SK-N-SH (cell line): ENCODE data around the gene NCOR2. TPM values are rescaled to one million over a fixed set of nuclear protein-coding genes. Genes with fewer than 3 reads are reported as not detected.
A peak's percentile ranks its signal among the peaks of the same experiment; 100 is the strongest.

Experiments
- CTCF ChIA-PET: fragments of 300-600, 350-600 bp; formaldehyde crosslinking; extraction: SDS; loops from one replicate; lab custom pipeline; 2021; lab: Yijun Ruan, JAX
- POLR2A ChIA-PET: fragments of 350-600 bp; sonication (Branson Sonifier 250); formaldehyde crosslinking; extraction: SDS; loops from one replicate; lab custom pipeline; 2020; ENCODE audit warnings: antibody characterized with exemption, inconsistent platforms; lab: Yijun Ruan, JAX
- DNase-seq: peaks from one replicate; pipeline ENCODE4 v3.0.0; 2012
- H2AFZ ChIP-seq: fragments of 200-600 bp; sonication (generic); 2 replicates; pipeline ENCODE4 v1.8.1; 2016; ENCODE audit warnings: antibody characterized with exemption, mild to moderate bottlenecking, low read depth
- H3F3A ChIP-seq: fragments of 200-600 bp; sonication (generic); replicated peaks from 2 replicates; pipeline ENCODE3; 2016; ENCODE audit warnings: antibody characterized with exemption, mild to moderate bottlenecking; ENCODE audit not compliant: insufficient read depth
- H3K27ac ChIP-seq, 2 experiments: fragments of 200-500 bp in 1 of 2; fragments of 200-600 bp in 1 of 2; sonication (Bioruptor generic) in 1 of 2; sonication (generic), shearing (Covaris generic) in 1 of 2; 2 replicates each; pipeline versions ENCODE4 v1.5.1 to v1.6.1; 2014 to 2016; ENCODE audit warnings: low read depth in 2 of 2, inconsistent platforms in 1 of 2, low read length in 1 of 2, mild to moderate bottlenecking in 1 of 2, mixed read lengths in 1 of 2
- H3K27me3 ChIP-seq: fragments of 200-600 bp; sonication (generic), shearing (Covaris generic); 2 replicates; pipeline ENCODE4 v1.6.1; 2016; ENCODE audit warnings: mixed run types; ENCODE audit not compliant: insufficient read depth
- H3K36me3 ChIP-seq, 2 experiments: fragments of 200-500 bp in 1 of 2; fragments of 200-600 bp in 1 of 2; sonication (Bioruptor generic) in 1 of 2; sonication (generic) in 1 of 2; replicated peaks in 1 of 2; 2 replicates each; pipeline versions ENCODE3 to v1.5.1; 2014 to 2016; ENCODE audit warnings: low read length in 1 of 2, mild to moderate bottlenecking in 1 of 2; ENCODE audit not compliant: insufficient read depth in 2 of 2, control insufficient read depth in 1 of 2
- H3K4me1 ChIP-seq, 2 experiments: fragments of 200-500 bp in 1 of 2; fragments of 200-600 bp in 1 of 2; sonication (Bioruptor generic) in 1 of 2; sonication (generic), shearing (Covaris generic) in 1 of 2; 2 replicates each; pipeline versions ENCODE4 v1.5.1 to v1.6.1; 2014 to 2016; ENCODE audit warnings: low read depth in 1 of 2, low read length in 1 of 2, mixed run types in 1 of 2; ENCODE audit not compliant: insufficient read depth in 2 of 2, control insufficient read depth in 1 of 2
- H3K4me2 ChIP-seq: fragments of 200-600 bp; sonication (generic), shearing (Covaris generic); 2 replicates; pipeline ENCODE4 v1.6.1; 2017; ENCODE audit warnings: mixed run types
- H3K4me3 ChIP-seq, 2 experiments: fragments of 200-500 bp in 1 of 2; fragments of 200-600 bp in 1 of 2; sonication (Bioruptor generic) in 1 of 2; sonication (generic), shearing (Covaris generic) in 1 of 2; 2 replicates each; pipeline versions ENCODE4 v1.5.1 to v1.8.1; 2014 to 2016; ENCODE audit warnings: low read depth in 2 of 2, inconsistent platforms in 1 of 2, low read length in 1 of 2, mild to moderate bottlenecking in 1 of 2, mixed read lengths in 1 of 2, moderate library complexity in 1 of 2
- H3K79me2 ChIP-seq: fragments of 200-600 bp; sonication (generic); 2 replicates; pipeline ENCODE4 v1.8.1; 2017; ENCODE audit warnings: mild to moderate bottlenecking; ENCODE audit not compliant: insufficient read depth
- H3K9ac ChIP-seq: fragments of 200-600 bp; sonication (generic); 2 replicates; pipeline ENCODE4 v1.6.1; 2017; ENCODE audit warnings: mixed run types
- H3K9me2 ChIP-seq: fragments of 200-600 bp; sonication (generic); 2 replicates; pipeline ENCODE4 v1.6.1; 2017; ENCODE audit warnings: mixed run types
- H3K9me3 ChIP-seq: fragments of 200-600 bp; sonication (generic); 2 replicates; pipeline ENCODE4 v1.6.1; 2017; ENCODE audit warnings: mixed run types, mild to moderate bottlenecking, moderate library complexity
- H4K20me1 ChIP-seq: fragments of 200-600 bp; sonication (generic); 2 replicates; pipeline ENCODE4 v1.6.1; 2017; ENCODE audit warnings: mild to moderate bottlenecking, mixed run types; ENCODE audit not compliant: insufficient read depth
- ELF1 ChIP-seq: IDR thresholded peaks from 2 replicates; pipeline ENCODE4 v1.4.0; 2012
- FOXJ3 ChIP-seq: sonication (generic); formaldehyde crosslinking; IDR thresholded peaks from 2 replicates; pipeline ENCODE4 v1.5.1; 2020; ENCODE audit warnings: mild to moderate bottlenecking, missing genetic modification reagents
- FOXM1 ChIP-seq: IDR thresholded peaks from 2 replicates; pipeline ENCODE4 v1.4.0; 2012; ENCODE audit warnings: low read depth, mild to moderate bottlenecking
- GATA2 ChIP-seq: sonication (generic); formaldehyde crosslinking; IDR thresholded peaks from 2 replicates; pipeline ENCODE4 v1.5.0; 2020; ENCODE audit warnings: mild to moderate bottlenecking, missing genetic modification reagents
- MEF2A ChIP-seq: IDR thresholded peaks from 2 replicates; pipeline ENCODE4 v1.4.0; 2012; ENCODE audit warnings: low read depth, borderline replicate concordance
- MXI1 ChIP-seq: IDR thresholded peaks from 2 replicates; pipeline ENCODE4 v1.6.1; 2012; ENCODE audit warnings: mild to moderate bottlenecking, low read depth, low read length, improper control_type of control experiment
- POLR2AphosphoS5 ChIP-seq: IDR thresholded peaks from 2 replicates; pipeline ENCODE4 v1.6.1; 2012; ENCODE audit warnings: low read depth, low read length
- RCOR1 ChIP-seq: fragments of 150-350 bp; IDR thresholded peaks from 2 replicates; pipeline ENCODE4 v1.6.1; 2017; ENCODE audit warnings: antibody characterized with exemption, low read length
- RXRA ChIP-seq: IDR thresholded peaks from 2 replicates; pipeline ENCODE4 v1.4.0; 2012; ENCODE audit warnings: low read depth, mild to moderate bottlenecking, borderline replicate concordance
- SMC3 ChIP-seq: IDR thresholded peaks from 2 replicates; pipeline ENCODE4 v1.6.1; 2012; ENCODE audit warnings: low read depth, low read length, improper control_type of control experiment
- TAF1 ChIP-seq: IDR thresholded peaks from 2 replicates; pipeline ENCODE4 v1.6.1; 2012; ENCODE audit warnings: low read depth, mild to moderate bottlenecking, low read length, moderate library complexity, borderline replicate concordance
- YY1 ChIP-seq: IDR thresholded peaks from 2 replicates; pipeline ENCODE4 v1.4.0; 2012; ENCODE audit warnings: low read depth, mild to moderate bottlenecking
- WGBS: methylation state at CpG from one replicate; pipeline ENCODE4 v1.1.6; 2017; ENCODE audit warnings: low lambda C conversion rate; 5-methylcytosine and 5-hydroxymethylcytosine counted together
- polyA plus RNA-seq, 3 experiments: library from polyadenylated mRNA; depleted of rRNA; stranded (reverse); fragments of >200 nt; gene quantifications; 2 replicates each; pipeline ENCODE4 v1.2.3, GENCODE V29; 2012
- TF ChIP-seq, protein P1 (sequence below): fragments of 150-350 bp; IDR thresholded peaks from 2 replicates; pipeline ENCODE4 v1.6.1; 2016; ENCODE audit warnings: mild to moderate bottlenecking, low read depth, low read length
- TF ChIP-seq, protein P2 (sequence below): IDR thresholded peaks from 2 replicates; pipeline ENCODE4; 2012
- TF ChIP-seq, protein P3 (sequence below): IDR thresholded peaks from 2 replicates; pipeline ENCODE4 v1.4.0; 2012; ENCODE audit warnings: low read depth
- TF ChIP-seq, protein P4 (sequence below): fragments of 150-350 bp; IDR thresholded peaks from 2 replicates; pipeline ENCODE4 v1.6.1; 2017; ENCODE audit warnings: antibody characterized with exemption, low read length, low read depth, borderline replicate concordance
- TF ChIP-seq, protein P5 (sequence below): IDR thresholded peaks from 2 replicates; pipeline ENCODE4 v1.4.0; 2012; ENCODE audit warnings: low read depth, borderline replicate concordance
- TF ChIP-seq, protein P6 (sequence below): IDR thresholded peaks from 2 replicates; pipeline ENCODE4 v1.6.1; 2012; ENCODE audit warnings: mild to moderate bottlenecking, low read depth, low read length, moderate library complexity
- TF ChIP-seq, protein P7 (sequence below): IDR thresholded peaks from 2 replicates; pipeline ENCODE4 v1.4.0; 2012; ENCODE audit warnings: low read depth, borderline replicate concordance

Gene NCOR2
- polyA plus RNA-seq, 1 of the 3 experiments (the other 2 are of a cell fraction) = 19.0 TPM

DNA sequence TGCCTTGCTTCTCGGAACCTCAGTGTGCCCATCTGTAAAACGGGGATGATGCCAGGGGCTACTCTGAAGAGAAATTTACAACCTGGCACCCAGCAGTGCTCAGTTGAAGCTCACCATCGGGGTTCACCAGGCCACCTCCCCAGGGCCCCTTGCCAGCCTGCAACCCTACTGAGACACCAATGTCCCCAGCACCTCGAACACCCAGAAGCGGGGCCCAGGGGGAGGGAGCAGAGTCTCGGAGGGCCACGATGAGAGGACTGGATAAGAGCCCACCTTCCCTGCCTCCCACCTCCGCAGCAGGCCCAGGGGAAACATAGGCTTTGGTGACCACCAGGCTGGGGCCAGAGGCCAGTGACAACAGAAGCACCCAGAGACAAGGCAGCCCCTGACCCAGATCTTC lies 22.4 kb downstream of the NCOR2 start:
- H3K9me3 ChIP-seq = no peaks in the 10 kb centered on the region
- CTCF ChIA-PET = interaction anchor here (1.2 to 1.4 kb wide), 2 partner anchors 35 to 124 kb away, joined by 3 to 5 read pairs; no protein-coding TSS in a partner anchor
- TF ChIP-seq FOXM1 = no peak
- no peak for TF ChIP-seq MEF2A
- no peak for TF ChIP-seq MXI1
- TF ChIP-seq YY1 = no peak
- TF ChIP-seq, protein P1, sequence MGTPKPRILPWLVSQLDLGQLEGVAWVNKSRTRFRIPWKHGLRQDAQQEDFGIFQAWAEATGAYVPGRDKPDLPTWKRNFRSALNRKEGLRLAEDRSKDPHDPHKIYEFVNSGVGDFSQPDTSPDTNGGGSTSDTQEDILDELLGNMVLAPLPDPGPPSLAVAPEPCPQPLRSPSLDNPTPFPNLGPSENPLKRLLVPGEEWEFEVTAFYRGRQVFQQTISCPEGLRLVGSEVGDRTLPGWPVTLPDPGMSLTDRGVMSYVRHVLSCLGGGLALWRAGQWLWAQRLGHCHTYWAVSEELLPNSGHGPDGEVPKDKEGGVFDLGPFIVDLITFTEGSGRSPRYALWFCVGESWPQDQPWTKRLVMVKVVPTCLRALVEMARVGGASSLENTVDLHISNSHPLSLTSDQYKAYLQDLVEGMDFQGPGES = no peak
- TF ChIP-seq, protein P2, sequence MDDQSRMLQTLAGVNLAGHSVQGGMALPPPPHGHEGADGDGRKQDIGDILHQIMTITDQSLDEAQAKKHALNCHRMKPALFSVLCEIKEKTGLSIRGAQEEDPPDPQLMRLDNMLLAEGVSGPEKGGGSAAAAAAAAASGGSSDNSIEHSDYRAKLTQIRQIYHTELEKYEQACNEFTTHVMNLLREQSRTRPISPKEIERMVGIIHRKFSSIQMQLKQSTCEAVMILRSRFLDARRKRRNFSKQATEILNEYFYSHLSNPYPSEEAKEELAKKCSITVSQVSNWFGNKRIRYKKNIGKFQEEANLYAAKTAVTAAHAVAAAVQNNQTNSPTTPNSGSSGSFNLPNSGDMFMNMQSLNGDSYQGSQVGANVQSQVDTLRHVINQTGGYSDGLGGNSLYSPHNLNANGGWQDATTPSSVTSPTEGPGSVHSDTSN = no peak
- TF ChIP-seq RXRA = no peak
- no peak for TF ChIP-seq FOXJ3 (CRISPR knock-in tag)
- no peak for TF ChIP-seq ELF1
- TF ChIP-seq, protein P3, sequence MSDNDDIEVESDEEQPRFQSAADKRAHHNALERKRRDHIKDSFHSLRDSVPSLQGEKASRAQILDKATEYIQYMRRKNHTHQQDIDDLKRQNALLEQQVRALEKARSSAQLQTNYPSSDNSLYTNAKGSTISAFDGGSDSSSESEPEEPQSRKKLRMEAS = no peak
- TF ChIP-seq GATA2 (CRISPR knock-in tag) = no peak
- TF ChIP-seq, protein P4, sequence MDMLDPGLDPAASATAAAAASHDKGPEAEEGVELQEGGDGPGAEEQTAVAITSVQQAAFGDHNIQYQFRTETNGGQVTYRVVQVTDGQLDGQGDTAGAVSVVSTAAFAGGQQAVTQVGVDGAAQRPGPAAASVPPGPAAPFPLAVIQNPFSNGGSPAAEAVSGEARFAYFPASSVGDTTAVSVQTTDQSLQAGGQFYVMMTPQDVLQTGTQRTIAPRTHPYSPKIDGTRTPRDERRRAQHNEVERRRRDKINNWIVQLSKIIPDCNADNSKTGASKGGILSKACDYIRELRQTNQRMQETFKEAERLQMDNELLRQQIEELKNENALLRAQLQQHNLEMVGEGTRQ = no peak
- no peak for TF ChIP-seq SMC3
- TF ChIP-seq, protein P5, sequence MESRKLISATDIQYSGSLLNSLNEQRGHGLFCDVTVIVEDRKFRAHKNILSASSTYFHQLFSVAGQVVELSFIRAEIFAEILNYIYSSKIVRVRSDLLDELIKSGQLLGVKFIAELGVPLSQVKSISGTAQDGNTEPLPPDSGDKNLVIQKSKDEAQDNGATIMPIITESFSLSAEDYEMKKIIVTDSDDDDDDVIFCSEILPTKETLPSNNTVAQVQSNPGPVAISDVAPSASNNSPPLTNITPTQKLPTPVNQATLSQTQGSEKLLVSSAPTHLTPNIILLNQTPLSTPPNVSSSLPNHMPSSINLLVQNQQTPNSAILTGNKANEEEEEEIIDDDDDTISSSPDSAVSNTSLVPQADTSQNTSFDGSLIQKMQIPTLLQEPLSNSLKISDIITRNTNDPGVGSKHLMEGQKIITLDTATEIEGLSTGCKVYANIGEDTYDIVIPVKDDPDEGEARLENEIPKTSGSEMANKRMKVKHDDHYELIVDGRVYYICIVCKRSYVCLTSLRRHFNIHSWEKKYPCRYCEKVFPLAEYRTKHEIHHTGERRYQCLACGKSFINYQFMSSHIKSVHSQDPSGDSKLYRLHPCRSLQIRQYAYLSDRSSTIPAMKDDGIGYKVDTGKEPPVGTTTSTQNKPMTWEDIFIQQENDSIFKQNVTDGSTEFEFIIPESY = no peak
- TF ChIP-seq, protein P6, sequence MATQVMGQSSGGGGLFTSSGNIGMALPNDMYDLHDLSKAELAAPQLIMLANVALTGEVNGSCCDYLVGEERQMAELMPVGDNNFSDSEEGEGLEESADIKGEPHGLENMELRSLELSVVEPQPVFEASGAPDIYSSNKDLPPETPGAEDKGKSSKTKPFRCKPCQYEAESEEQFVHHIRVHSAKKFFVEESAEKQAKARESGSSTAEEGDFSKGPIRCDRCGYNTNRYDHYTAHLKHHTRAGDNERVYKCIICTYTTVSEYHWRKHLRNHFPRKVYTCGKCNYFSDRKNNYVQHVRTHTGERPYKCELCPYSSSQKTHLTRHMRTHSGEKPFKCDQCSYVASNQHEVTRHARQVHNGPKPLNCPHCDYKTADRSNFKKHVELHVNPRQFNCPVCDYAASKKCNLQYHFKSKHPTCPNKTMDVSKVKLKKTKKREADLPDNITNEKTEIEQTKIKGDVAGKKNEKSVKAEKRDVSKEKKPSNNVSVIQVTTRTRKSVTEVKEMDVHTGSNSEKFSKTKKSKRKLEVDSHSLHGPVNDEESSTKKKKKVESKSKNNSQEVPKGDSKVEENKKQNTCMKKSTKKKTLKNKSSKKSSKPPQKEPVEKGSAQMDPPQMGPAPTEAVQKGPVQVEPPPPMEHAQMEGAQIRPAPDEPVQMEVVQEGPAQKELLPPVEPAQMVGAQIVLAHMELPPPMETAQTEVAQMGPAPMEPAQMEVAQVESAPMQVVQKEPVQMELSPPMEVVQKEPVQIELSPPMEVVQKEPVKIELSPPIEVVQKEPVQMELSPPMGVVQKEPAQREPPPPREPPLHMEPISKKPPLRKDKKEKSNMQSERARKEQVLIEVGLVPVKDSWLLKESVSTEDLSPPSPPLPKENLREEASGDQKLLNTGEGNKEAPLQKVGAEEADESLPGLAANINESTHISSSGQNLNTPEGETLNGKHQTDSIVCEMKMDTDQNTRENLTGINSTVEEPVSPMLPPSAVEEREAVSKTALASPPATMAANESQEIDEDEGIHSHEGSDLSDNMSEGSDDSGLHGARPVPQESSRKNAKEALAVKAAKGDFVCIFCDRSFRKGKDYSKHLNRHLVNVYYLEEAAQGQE = no peak
- TF ChIP-seq TAF1 = no peak
- no peak for TF ChIP-seq RCOR1
- TF ChIP-seq, protein P7, sequence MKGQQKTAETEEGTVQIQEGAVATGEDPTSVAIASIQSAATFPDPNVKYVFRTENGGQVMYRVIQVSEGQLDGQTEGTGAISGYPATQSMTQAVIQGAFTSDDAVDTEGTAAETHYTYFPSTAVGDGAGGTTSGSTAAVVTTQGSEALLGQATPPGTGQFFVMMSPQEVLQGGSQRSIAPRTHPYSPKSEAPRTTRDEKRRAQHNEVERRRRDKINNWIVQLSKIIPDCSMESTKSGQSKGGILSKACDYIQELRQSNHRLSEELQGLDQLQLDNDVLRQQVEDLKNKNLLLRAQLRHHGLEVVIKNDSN = no peak
- no peak for TF ChIP-seq POLR2AphosphoS5
- POLR2A ChIA-PET = no interaction called here
- H3F3A ChIP-seq = peaks cover 8% of the 10 kb centered on the region
- H3K4me1 ChIP-seq = peaks cover 30 to 69% of the 10 kb centered on the region in 2 experiments; a peak in 3 of 4 replicates
- H3K4me2 ChIP-seq = no peak overlapping the region; the same call in 1 of the 2 replicates
- 86% methylated on average over 2 of the region's 8 CpGs for whole genome bisulfite sequencing
- no peaks in the 10 kb centered on the region for H3K36me3 ChIP-seq
- peaks cover 82% of the 10 kb centered on the region for H3K79me2 ChIP-seq
- no peaks in the 10 kb centered on the region for H3K27me3 ChIP-seq
- no peak for DNase-seq
- no peak overlapping the region for H2AFZ ChIP-seq
- H4K20me1 ChIP-seq = peaks cover 80% of the 10 kb centered on the region
- H3K4me3 ChIP-seq = no peak overlapping the region
- no peak overlapping the region for H3K9ac ChIP-seq
- no peaks in the 10 kb centered on the region for H3K9me2 ChIP-seq
- H3K27ac ChIP-seq = peak overlapping the region in 1 of 2 experiments; percentile 98; a peak in 3 of 4 replicates
